Measurements from ENCODE around the gene PAGR1.

DNA sequence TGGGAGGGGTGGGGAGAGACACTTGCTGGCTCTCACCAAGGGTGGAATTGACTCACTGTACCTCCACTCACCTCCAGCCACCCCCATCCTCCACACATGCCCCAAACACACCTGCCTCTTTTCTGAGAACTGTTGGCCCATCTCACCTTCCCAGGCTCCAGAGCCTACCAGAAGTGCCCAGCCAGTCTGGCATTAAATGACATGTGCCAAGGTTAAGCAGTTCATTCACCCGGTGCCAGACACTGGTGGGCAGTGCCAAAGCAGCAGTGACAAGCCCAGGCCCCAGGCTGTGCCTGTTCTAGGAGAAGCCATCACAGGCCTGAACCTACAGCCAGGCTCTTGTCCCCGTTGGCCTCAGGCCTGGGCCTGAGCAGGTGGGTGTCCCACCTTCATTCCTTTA is 15.5 kb downstream of the PAGR1 start:
- TF ChIP-seq EZH2 (IDR thresholded peaks at IDR 0.05) = no peak
- TF ChIP-seq, protein P1, sequence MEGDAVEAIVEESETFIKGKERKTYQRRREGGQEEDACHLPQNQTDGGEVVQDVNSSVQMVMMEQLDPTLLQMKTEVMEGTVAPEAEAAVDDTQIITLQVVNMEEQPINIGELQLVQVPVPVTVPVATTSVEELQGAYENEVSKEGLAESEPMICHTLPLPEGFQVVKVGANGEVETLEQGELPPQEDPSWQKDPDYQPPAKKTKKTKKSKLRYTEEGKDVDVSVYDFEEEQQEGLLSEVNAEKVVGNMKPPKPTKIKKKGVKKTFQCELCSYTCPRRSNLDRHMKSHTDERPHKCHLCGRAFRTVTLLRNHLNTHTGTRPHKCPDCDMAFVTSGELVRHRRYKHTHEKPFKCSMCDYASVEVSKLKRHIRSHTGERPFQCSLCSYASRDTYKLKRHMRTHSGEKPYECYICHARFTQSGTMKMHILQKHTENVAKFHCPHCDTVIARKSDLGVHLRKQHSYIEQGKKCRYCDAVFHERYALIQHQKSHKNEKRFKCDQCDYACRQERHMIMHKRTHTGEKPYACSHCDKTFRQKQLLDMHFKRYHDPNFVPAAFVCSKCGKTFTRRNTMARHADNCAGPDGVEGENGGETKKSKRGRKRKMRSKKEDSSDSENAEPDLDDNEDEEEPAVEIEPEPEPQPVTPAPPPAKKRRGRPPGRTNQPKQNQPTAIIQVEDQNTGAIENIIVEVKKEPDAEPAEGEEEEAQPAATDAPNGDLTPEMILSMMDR (IDR thresholded peaks at IDR 0.05) = no peak
- TF ChIP-seq EZH2phosphoT487 (IDR thresholded peaks at IDR 0.05) = no peak
